Measurements from ENCODE around the gene ONECUT2.

The ONECUT2 gene

DNA sequence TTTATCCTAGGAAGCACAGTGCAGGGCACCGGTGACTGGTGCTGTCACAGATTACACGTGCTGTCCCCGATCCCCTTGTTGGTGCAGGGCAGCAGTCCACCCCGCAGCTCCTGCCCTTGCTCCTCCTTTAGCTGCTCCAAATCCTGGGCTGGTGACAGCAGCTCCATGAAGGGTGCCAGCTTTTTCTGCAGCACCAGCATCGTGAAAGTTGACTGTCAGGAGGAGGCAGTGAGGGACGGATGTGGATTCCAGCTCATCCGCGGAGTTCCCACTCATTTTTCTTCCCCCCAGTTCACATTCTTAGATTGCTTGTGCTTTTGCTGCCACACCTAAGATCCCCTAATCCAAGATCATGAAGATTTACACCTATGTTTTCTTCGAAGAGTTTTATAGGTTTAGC lies 67.5 kb downstream of the ONECUT2 start:
- H3K9ac ChIP-seq (ENCODE audit: low read length), result no peak overlapping the region
- no peak overlapping the region for H3K4me3 ChIP-seq (ENCODE audit: low read length)
- no peak overlapping the region for H3K27ac ChIP-seq (ENCODE audit: low read length)
- H3F3A ChIP-seq (ENCODE audit: insufficient read depth, low read length), result no peaks in the 10 kb centered on the region
- H4K20me1 ChIP-seq (ENCODE audit: insufficient read depth, low read length), result no peaks in the 10 kb centered on the region
- no peaks in the 10 kb centered on the region for H3K9me2 ChIP-seq (replicated peaks; ENCODE audit: insufficient read depth, low read length)
- H2AFZ ChIP-seq (ENCODE audit: low read length), result no peak overlapping the region
- no peaks in the 10 kb centered on the region for H3K79me2 ChIP-seq (ENCODE audit: low read length)
- TF ChIP-seq, protein P1, sequence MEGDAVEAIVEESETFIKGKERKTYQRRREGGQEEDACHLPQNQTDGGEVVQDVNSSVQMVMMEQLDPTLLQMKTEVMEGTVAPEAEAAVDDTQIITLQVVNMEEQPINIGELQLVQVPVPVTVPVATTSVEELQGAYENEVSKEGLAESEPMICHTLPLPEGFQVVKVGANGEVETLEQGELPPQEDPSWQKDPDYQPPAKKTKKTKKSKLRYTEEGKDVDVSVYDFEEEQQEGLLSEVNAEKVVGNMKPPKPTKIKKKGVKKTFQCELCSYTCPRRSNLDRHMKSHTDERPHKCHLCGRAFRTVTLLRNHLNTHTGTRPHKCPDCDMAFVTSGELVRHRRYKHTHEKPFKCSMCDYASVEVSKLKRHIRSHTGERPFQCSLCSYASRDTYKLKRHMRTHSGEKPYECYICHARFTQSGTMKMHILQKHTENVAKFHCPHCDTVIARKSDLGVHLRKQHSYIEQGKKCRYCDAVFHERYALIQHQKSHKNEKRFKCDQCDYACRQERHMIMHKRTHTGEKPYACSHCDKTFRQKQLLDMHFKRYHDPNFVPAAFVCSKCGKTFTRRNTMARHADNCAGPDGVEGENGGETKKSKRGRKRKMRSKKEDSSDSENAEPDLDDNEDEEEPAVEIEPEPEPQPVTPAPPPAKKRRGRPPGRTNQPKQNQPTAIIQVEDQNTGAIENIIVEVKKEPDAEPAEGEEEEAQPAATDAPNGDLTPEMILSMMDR (IDR thresholded peaks at IDR 0.05; ENCODE audit: low read length), result no peak
- no peak for TF ChIP-seq EZH2phosphoT487 (IDR thresholded peaks at IDR 0.05; ENCODE audit: low read length)
- TF ChIP-seq EZH2 (optimal IDR thresholded peaks at IDR 0.05; ENCODE audit: low read depth, low read length), result no peak
- H3K9me3 ChIP-seq (replicated peaks; ENCODE audit: insufficient read depth, low read length), result no peaks in the 10 kb centered on the region
- H3K4me1 ChIP-seq (ENCODE audit: low read length), result no peaks in the 10 kb centered on the region
- no peaks in the 10 kb centered on the region for H3K27me3 ChIP-seq (replicated peaks; ENCODE audit: insufficient read depth, low read length)
- no peaks in the 10 kb centered on the region for H3K36me3 ChIP-seq (replicated peaks; ENCODE audit: insufficient read depth, low read length)
- no peak for DNase-seq
- H3K4me2 ChIP-seq (ENCODE audit: low read depth, low read length), result no peak overlapping the region

DNA sequence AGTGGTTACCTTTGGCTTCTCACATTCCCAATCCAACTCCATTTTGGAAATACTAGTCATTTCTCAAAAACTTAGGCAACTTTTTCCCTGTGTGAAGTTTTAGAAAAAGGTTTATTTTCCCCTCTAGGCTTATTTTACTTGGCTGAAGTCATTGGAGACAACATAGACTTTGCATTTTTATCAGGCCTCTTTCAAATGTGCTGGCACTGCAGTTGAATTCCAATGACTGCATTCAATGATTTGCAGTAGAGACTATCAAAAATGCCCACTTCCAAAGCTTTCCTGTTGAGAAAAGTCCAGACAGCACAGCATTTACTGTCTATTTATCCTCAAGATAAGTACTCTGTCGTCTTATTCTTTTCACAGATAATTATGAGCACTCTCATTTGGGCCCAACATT lies 70.1 kb downstream of the ONECUT2 start:
- H3K27me3 ChIP-seq (replicated peaks; ENCODE audit: insufficient read depth, low read length), result no peaks in the 10 kb centered on the region
- H3K9me2 ChIP-seq (replicated peaks; ENCODE audit: insufficient read depth, low read length), result no peaks in the 10 kb centered on the region
- no peak overlapping the region for H3K27ac ChIP-seq (ENCODE audit: low read length)
- H3K79me2 ChIP-seq (ENCODE audit: low read length), result no peaks in the 10 kb centered on the region
- no peak overlapping the region for H3K4me2 ChIP-seq (ENCODE audit: low read depth, low read length)
- H3F3A ChIP-seq (ENCODE audit: insufficient read depth, low read length), result no peaks in the 10 kb centered on the region
- DNase-seq, result no peak
- no peaks in the 10 kb centered on the region for H3K4me1 ChIP-seq (ENCODE audit: low read length)
- no peaks in the 10 kb centered on the region for H3K9me3 ChIP-seq (replicated peaks; ENCODE audit: insufficient read depth, low read length)
- no peak overlapping the region for H3K4me3 ChIP-seq (ENCODE audit: low read length)
- no peaks in the 10 kb centered on the region for H3K36me3 ChIP-seq (replicated peaks; ENCODE audit: insufficient read depth, low read length)
- no peak overlapping the region for H3K9ac ChIP-seq (ENCODE audit: low read length)
- H2AFZ ChIP-seq (ENCODE audit: low read length), result no peak overlapping the region
- H4K20me1 ChIP-seq (ENCODE audit: insufficient read depth, low read length), result no peaks in the 10 kb centered on the region
- TF ChIP-seq EZH2phosphoT487 (IDR thresholded peaks at IDR 0.05; ENCODE audit: low read length), result no peak
- TF ChIP-seq, protein P1 (IDR thresholded peaks at IDR 0.05; ENCODE audit: low read length), result no peak
- no peak for TF ChIP-seq EZH2 (optimal IDR thresholded peaks at IDR 0.05; ENCODE audit: low read depth, low read length)

DNA sequence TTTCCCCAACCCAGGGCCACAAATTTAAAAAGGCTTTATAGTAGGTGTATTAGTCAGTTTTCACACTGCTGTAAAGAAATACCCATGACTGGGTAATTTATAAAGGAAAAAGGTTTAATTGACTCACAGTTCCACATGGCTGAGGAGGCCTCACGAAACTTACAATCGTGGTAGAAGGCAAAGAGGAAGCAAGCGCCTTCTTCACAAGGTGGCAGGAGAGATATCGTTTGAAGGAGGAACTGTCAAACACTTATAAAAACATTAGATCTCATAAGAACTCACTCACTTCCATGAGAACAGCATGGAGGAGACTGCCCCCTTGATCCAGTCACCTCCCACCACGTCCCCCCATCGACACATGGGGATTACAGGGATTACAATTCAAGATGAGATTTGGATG lies 80.9 kb downstream of the ONECUT2 start:
- TF ChIP-seq EZH2phosphoT487 (IDR thresholded peaks at IDR 0.05; ENCODE audit: low read length) (no peak), EZH2 (optimal IDR thresholded peaks at IDR 0.05; ENCODE audit: low read depth, low read length) (no peak)
- TF ChIP-seq, protein P1 (IDR thresholded peaks at IDR 0.05; ENCODE audit: low read length), result no peak
- DNase-seq, result no peak
- Histone ChIP-seq H3K27me3 (replicated peaks; ENCODE audit: insufficient read depth, low read length) (no peaks in the 10 kb centered on the region), H3K9ac (ENCODE audit: low read length) (no peak overlapping the region), H3K9me2 (replicated peaks; ENCODE audit: insufficient read depth, low read length) (no peaks in the 10 kb centered on the region), H3K4me2 (ENCODE audit: low read depth, low read length) (no peak overlapping the region), H3K27ac (ENCODE audit: low read length) (no peak overlapping the region), H4K20me1 (ENCODE audit: insufficient read depth, low read length) (no peaks in the 10 kb centered on the region), H3K9me3 (replicated peaks; ENCODE audit: insufficient read depth, low read length) (no peaks in the 10 kb centered on the region), H2AFZ (ENCODE audit: low read length) (no peak overlapping the region), H3K4me3 (ENCODE audit: low read length) (no peak overlapping the region), H3K79me2 (ENCODE audit: low read length) (no peaks in the 10 kb centered on the region), H3F3A (ENCODE audit: insufficient read depth, low read length) (no peaks in the 10 kb centered on the region), H3K4me1 (ENCODE audit: low read length) (no peaks in the 10 kb centered on the region), H3K36me3 (replicated peaks; ENCODE audit: insufficient read depth, low read length) (no peaks in the 10 kb centered on the region)

Data from MM.1S (cell line).